Spleen (tissue), 7 donors: ENCODE measurements around the gene PTH1R.

Source experiments
- POLR2A ChIP-seq, 3 donors: fragments of 450-650 bp; IDR thresholded peaks; one replicate each; pipeline ENCODE4 v1.5.1; 2017; ENCODE audit warnings: antibody characterized with exemption in 3 of 3, mild to moderate bottlenecking in 1 of 3
- TF ChIP-seq, protein P1 (sequence below), 11 experiments: fragments of 200-600 bp in 7 of 11; fragments of 450-650 bp in 4 of 11; sonication (generic) in 4 of 11; IDR thresholded peaks in 8 of 11; conservative IDR thresholded peaks in 3 of 11; 1 replicate in 7 of 11; 2 replicates in 4 of 11; pipeline versions ENCODE4 v1.4.0 to v1.8.0; 2016 to 2021; ENCODE audit warnings: antibody characterized with exemption in 11 of 11, inconsistent platforms in 4 of 11, mild to moderate bottlenecking in 1 of 11
- donor health status: DM: no; HTN: no; CAD: no; lungs with moderate emphysema.
- donor health status: DM: no; HTN: no; CAD: no.
- donor health status: DM: no; HTN: no; CAD: no.

- TF ChIP-seq POLR2A (IDR thresholded peaks at IDR 0.05), result no peak
- TF ChIP-seq, protein P1, sequence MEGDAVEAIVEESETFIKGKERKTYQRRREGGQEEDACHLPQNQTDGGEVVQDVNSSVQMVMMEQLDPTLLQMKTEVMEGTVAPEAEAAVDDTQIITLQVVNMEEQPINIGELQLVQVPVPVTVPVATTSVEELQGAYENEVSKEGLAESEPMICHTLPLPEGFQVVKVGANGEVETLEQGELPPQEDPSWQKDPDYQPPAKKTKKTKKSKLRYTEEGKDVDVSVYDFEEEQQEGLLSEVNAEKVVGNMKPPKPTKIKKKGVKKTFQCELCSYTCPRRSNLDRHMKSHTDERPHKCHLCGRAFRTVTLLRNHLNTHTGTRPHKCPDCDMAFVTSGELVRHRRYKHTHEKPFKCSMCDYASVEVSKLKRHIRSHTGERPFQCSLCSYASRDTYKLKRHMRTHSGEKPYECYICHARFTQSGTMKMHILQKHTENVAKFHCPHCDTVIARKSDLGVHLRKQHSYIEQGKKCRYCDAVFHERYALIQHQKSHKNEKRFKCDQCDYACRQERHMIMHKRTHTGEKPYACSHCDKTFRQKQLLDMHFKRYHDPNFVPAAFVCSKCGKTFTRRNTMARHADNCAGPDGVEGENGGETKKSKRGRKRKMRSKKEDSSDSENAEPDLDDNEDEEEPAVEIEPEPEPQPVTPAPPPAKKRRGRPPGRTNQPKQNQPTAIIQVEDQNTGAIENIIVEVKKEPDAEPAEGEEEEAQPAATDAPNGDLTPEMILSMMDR (IDR thresholded peaks at IDR 0.05 in 8 of 11, conservative IDR thresholded peaks at IDR 0.05 in 3 of 11), result no peak
These were observed 37.8 kb downstream of the PTH1R start for GRCh38 chr3:46915297-46915822.
